Neural progenitor cell (in vitro differentiated cells): ENCODE data around the gene DAW1. TPM values are rescaled to one million over a fixed set of nuclear protein-coding genes. Genes with fewer than 3 reads are reported as not detected.

Experiments used
- DNase-seq: peaks from one replicate; pipeline ENCODE4 v3.0.0-alpha.2; 2016; ENCODE audit warnings: low spot score
- H2AFZ ChIP-seq: fragments of 200-600 bp; sonication (generic); replicated peaks from 2 replicates; pipeline ENCODE4 v1.6.1; 2016; ENCODE audit warnings: antibody characterized with exemption
- H3F3A ChIP-seq: fragments of 200-600 bp; sonication (generic); 2 replicates; pipeline ENCODE4 v1.6.1; 2016; ENCODE audit warnings: antibody characterized with exemption, low read depth
- H3K27ac ChIP-seq: fragments of 200-600 bp; sonication (generic); 2 replicates; pipeline ENCODE4 v1.5.1; 2016; ENCODE audit warnings: mild to moderate bottlenecking
- H3K27me3 ChIP-seq: fragments of 200-600 bp; sonication (generic); 2 replicates; pipeline ENCODE4 v1.6.1; 2016; ENCODE audit warnings: mild to moderate bottlenecking, moderate library complexity
- H3K36me3 ChIP-seq: fragments of 200-600 bp; sonication (generic); 2 replicates; pipeline ENCODE4 v1.5.1; 2016
- H3K4me1 ChIP-seq: fragments of 200-600 bp; sonication (generic); 2 replicates; pipeline ENCODE4 v1.6.1; 2016; ENCODE audit warnings: mixed run types
- H3K4me2 ChIP-seq: fragments of 200-600 bp; sonication (generic); 2 replicates; pipeline ENCODE4 v1.6.1; 2016
- H3K4me3 ChIP-seq: fragments of 200-600 bp; sonication (generic); 2 replicates; pipeline ENCODE4 v1.5.1; 2016
- H3K79me2 ChIP-seq: fragments of 200-600 bp; sonication (generic); 2 replicates; pipeline ENCODE4 v1.6.1; 2016; ENCODE audit warnings: low read depth
- H3K9ac ChIP-seq: fragments of 200-600 bp; sonication (generic); 2 replicates; pipeline ENCODE4 v1.6.1; 2016
- H3K9me3 ChIP-seq: fragments of 200-600 bp; sonication (generic); 2 replicates; pipeline ENCODE4 v1.5.1; 2016; ENCODE audit warnings: low read depth
- H4K20me1 ChIP-seq: fragments of 200-600 bp; sonication (generic); 2 replicates; pipeline ENCODE4 v1.6.1; 2016; ENCODE audit warnings: low read depth
- H3K27ac Mint-ChIP-seq: 3 replicates; pipeline ENCODE4 v1.8.0; 2021; ENCODE audit warnings: mixed read lengths
- H3K27me3 Mint-ChIP-seq: 2 replicates; pipeline ENCODE4 v1.8.0; 2022; ENCODE audit warnings: low read depth, mild to moderate bottlenecking, inconsistent platforms, moderate library complexity, mixed read lengths; ENCODE audit not compliant: insufficient read depth
- H3K36me3 Mint-ChIP-seq: 3 replicates; pipeline ENCODE4 v1.8.0; 2021; ENCODE audit warnings: mixed read lengths
- H3K4me1 Mint-ChIP-seq: 3 replicates; pipeline ENCODE4 v1.8.0; 2021; ENCODE audit warnings: mixed read lengths
- H3K4me3 Mint-ChIP-seq: 3 replicates; pipeline ENCODE4 v1.8.0; 2021; ENCODE audit warnings: mild to moderate bottlenecking, moderate library complexity, mixed read lengths
- H3K9me3 Mint-ChIP-seq: 3 replicates; pipeline ENCODE4 v1.8.0; 2020; ENCODE audit warnings: mixed read lengths
- EZH2 ChIP-seq: fragments of 200-600 bp; sonication (generic); IDR thresholded peaks from 2 replicates; pipeline ENCODE4 v1.6.1; 2017; ENCODE audit warnings: antibody characterized with exemption, mild to moderate bottlenecking, moderate library complexity
- EZH2phosphoT487 ChIP-seq: fragments of 200-600 bp; sonication (generic); IDR thresholded peaks from 2 replicates; pipeline ENCODE4 v1.6.1; 2017; ENCODE audit warnings: antibody characterized with exemption
- total RNA-seq: library from RNA; depleted of rRNA; stranded (reverse); fragments of >200 nt; gene quantifications from 2 replicates; pipeline ENCODE4 v1.2.3, GENCODE V29; 2015; ENCODE audit warnings: low replicate concordance
- TF ChIP-seq, protein P1 (sequence below): fragments of 200-600 bp; sonication (generic); IDR thresholded peaks from 2 replicates; pipeline ENCODE4 v1.5.1; 2017; ENCODE audit warnings: antibody characterized with exemption, mild to moderate bottlenecking

The DAW1 gene
- total RNA-seq, 1 donor from 2014 or later, result not detected

DNA sequence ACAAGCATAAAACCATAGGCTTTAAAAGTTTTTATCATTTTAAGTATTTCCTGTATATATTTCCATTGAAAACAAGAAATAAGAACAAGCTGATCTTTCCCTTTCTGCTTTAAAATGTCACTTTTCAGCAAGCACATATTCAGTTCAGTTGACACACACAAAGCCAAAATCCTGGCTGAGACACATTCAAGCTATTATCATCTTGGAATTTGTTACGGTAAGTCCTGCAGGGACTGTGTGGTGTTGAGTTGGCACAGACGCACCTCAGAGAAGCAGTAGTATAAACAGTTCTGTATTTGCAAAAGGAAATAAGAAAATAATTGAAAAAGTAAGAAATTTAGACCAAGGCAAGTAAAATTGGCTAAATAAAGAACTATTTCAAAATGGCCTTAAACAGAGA is 10.4 kb upstream of the DAW1 start:
- H3K27ac ChIP-seq, result no peak overlapping the region
- peaks cover 9% of the 10 kb centered on the region for H3K4me1 Mint-ChIP-seq
- TF ChIP-seq, protein P1, sequence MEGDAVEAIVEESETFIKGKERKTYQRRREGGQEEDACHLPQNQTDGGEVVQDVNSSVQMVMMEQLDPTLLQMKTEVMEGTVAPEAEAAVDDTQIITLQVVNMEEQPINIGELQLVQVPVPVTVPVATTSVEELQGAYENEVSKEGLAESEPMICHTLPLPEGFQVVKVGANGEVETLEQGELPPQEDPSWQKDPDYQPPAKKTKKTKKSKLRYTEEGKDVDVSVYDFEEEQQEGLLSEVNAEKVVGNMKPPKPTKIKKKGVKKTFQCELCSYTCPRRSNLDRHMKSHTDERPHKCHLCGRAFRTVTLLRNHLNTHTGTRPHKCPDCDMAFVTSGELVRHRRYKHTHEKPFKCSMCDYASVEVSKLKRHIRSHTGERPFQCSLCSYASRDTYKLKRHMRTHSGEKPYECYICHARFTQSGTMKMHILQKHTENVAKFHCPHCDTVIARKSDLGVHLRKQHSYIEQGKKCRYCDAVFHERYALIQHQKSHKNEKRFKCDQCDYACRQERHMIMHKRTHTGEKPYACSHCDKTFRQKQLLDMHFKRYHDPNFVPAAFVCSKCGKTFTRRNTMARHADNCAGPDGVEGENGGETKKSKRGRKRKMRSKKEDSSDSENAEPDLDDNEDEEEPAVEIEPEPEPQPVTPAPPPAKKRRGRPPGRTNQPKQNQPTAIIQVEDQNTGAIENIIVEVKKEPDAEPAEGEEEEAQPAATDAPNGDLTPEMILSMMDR, result no peak
- TF ChIP-seq EZH2 (no peak), EZH2phosphoT487 (no peak)
- H3K4me2 ChIP-seq, result no peak overlapping the region
- no peaks in the 10 kb centered on the region for H3K4me1 ChIP-seq
- H3K4me3 ChIP-seq, result no peak overlapping the region
- H3K27me3 ChIP-seq, result no peaks in the 10 kb centered on the region
- no peak overlapping the region for H3K9ac ChIP-seq
- no peak overlapping the region for H3K27ac Mint-ChIP-seq
- no peaks in the 10 kb centered on the region for H3K27me3 Mint-ChIP-seq
- no peaks in the 10 kb centered on the region for H3K79me2 ChIP-seq
- no peaks in the 10 kb centered on the region for H3K9me3 Mint-ChIP-seq
- H3K9me3 ChIP-seq, result no peaks in the 10 kb centered on the region
- no peaks in the 10 kb centered on the region for H4K20me1 ChIP-seq
- H2AFZ ChIP-seq, result no peak overlapping the region
- H3K4me3 Mint-ChIP-seq, result no peak overlapping the region
- no peaks in the 10 kb centered on the region for H3K36me3 ChIP-seq
- no peaks in the 10 kb centered on the region for H3F3A ChIP-seq
- H3K36me3 Mint-ChIP-seq, result no peaks in the 10 kb centered on the region
- no peak for DNase-seq

DNA sequence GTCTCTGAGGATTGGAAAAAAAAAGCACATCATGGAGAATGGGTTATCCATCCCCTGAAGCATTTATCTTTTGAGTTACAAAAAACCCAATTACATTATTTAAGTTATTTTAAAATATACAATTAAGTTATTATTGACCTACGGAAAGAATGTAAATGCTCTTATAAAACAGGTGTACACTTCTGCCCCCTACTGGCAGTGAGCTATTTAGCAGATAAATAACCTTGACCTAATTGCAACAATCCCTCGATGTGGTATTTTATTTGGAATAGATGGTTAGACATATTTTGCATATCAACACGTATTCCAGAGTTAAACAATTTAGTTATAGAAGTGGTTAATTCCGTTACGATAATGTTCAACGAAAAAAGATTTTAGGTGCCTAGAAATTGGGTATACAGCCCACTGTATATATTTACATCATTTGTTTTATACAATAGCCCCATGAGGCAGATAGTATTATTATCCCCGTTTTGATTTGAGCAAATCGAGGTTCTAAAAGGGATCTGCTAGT is 9.1 kb upstream of the DAW1 start:
- Histone ChIP-seq H4K20me1 (no peaks in the 10 kb centered on the region), H3K4me2 (no peak overlapping the region), H3K36me3 (no peaks in the 10 kb centered on the region), H3K9ac (no peak overlapping the region), H3K4me3 (no peak overlapping the region), H3K79me2 (no peaks in the 10 kb centered on the region), H3K27me3 (no peaks in the 10 kb centered on the region), H3F3A (no peaks in the 10 kb centered on the region), H3K4me1 (no peaks in the 10 kb centered on the region), H3K9me3 (no peaks in the 10 kb centered on the region), H2AFZ (no peak overlapping the region), H3K27ac (no peak overlapping the region)
- H3K36me3 Mint-ChIP-seq, result no peaks in the 10 kb centered on the region
- H3K27me3 Mint-ChIP-seq, result peaks cover 3% of the 10 kb centered on the region
- H3K4me1 Mint-ChIP-seq, result peaks cover 9% of the 10 kb centered on the region
- TF ChIP-seq EZH2phosphoT487, result no peak
- TF ChIP-seq, protein P1, result peak; percentile 81
- no peak overlapping the region for H3K4me3 Mint-ChIP-seq
- no peaks in the 10 kb centered on the region for H3K9me3 Mint-ChIP-seq
- H3K27ac Mint-ChIP-seq, result no peak overlapping the region
- peak; percentile 60 for DNase-seq

DNA sequence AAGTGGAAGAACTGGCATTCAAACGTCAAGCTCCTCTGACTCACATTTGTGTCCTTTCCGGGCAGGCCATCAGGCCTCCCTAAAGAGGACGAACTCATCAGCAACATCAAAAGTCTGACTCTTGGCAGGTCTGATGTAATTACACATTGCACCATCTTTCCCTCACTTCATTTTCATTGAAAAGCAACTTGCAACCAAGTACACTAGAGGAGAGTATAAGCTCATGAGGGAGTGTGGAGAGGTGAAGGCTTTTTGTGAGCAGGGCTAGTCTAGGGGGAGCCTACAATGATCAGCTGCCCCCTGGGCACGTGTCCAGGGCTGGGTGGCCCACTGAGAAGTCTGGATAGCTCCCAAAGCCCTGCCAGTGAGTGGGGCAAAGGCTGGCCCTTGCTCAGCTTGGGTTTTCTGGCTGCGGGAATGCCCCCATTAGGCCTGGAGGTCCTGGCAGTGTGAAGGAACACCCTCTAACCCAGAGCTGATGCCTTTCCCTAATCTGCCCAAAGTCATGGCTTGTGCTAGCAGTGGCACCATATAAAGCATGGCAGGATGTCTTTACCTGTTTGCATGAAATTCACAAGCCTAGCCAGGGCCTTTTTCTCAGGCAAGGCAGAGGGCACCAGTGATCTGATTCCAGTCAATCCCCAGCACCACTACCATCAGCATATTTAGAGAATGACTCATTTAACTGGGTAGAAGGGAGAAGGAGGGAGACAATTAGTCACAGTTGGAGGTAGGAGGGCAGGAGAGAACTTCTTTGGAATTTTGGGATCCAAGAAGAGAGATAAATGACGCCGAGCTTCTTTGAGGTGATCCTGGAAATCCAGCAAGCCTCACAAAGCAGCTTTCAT is 8.5 kb upstream of the DAW1 start:
- H3K4me2 ChIP-seq, result no peak overlapping the region
- no peaks in the 10 kb centered on the region for H3F3A ChIP-seq
- no peak overlapping the region for H3K27ac ChIP-seq
- Mint-ChIP-seq H3K4me3 (no peak overlapping the region), H3K36me3 (no peaks in the 10 kb centered on the region), H3K9me3 (no peaks in the 10 kb centered on the region), H3K27me3 (peaks cover 4% of the 10 kb centered on the region), H3K27ac (no peak overlapping the region), H3K4me1 (peaks cover 9% of the 10 kb centered on the region)
- no peaks in the 10 kb centered on the region for H3K4me1 ChIP-seq
- TF ChIP-seq, protein P1, result no peak
- no peak overlapping the region for H2AFZ ChIP-seq
- DNase-seq, result no peak
- H3K27me3 ChIP-seq, result no peaks in the 10 kb centered on the region
- H3K4me3 ChIP-seq, result no peak overlapping the region
- no peak overlapping the region for H3K9ac ChIP-seq
- H3K9me3 ChIP-seq, result no peaks in the 10 kb centered on the region
- H3K36me3 ChIP-seq, result no peaks in the 10 kb centered on the region
- H4K20me1 ChIP-seq, result no peaks in the 10 kb centered on the region
- H3K79me2 ChIP-seq, result no peaks in the 10 kb centered on the region
